OCI-LY1 (cell line): ENCODE results near the gene TJP3.
A peak's percentile ranks its signal among the peaks of the same experiment; 100 is the strongest.

Experiments used
- CTCF ChIP-seq: fragments of 200-600 bp; sonication (generic), shearing (Covaris generic); IDR thresholded peaks from 2 replicates; pipeline ENCODE4 v1.5.1; 2017; ENCODE audit warnings: mild to moderate bottlenecking, antibody characterized with exemption, low read length, moderate library complexity, mixed read lengths
- EZH2 ChIP-seq: fragments of 200-600 bp; sonication (generic), shearing (Covaris generic); IDR thresholded peaks from 2 replicates; pipeline ENCODE4 v1.8.0; 2017; ENCODE audit warnings: borderline replicate concordance, mixed run types, mild to moderate bottlenecking, antibody characterized with exemption, low read length, moderate library complexity, mixed read lengths

- peak; percentile 51 for TF ChIP-seq CTCF
- no peak for TF ChIP-seq EZH2
These were observed 15.8 kb upstream of the TJP3 start for GRCh38 chr19:3692141-3693024.
